Measurements from ENCODE around the gene NDUFAF8.

- no peak for TF ChIP-seq POLR2A (IDR thresholded peaks at IDR 0.05)
- TF ChIP-seq, protein P1, sequence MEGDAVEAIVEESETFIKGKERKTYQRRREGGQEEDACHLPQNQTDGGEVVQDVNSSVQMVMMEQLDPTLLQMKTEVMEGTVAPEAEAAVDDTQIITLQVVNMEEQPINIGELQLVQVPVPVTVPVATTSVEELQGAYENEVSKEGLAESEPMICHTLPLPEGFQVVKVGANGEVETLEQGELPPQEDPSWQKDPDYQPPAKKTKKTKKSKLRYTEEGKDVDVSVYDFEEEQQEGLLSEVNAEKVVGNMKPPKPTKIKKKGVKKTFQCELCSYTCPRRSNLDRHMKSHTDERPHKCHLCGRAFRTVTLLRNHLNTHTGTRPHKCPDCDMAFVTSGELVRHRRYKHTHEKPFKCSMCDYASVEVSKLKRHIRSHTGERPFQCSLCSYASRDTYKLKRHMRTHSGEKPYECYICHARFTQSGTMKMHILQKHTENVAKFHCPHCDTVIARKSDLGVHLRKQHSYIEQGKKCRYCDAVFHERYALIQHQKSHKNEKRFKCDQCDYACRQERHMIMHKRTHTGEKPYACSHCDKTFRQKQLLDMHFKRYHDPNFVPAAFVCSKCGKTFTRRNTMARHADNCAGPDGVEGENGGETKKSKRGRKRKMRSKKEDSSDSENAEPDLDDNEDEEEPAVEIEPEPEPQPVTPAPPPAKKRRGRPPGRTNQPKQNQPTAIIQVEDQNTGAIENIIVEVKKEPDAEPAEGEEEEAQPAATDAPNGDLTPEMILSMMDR (IDR thresholded peaks at IDR 0.05), result no peak
These were observed 44.8 kb upstream of the NDUFAF8 start for GRCh38 chr17:81194225-81194760.
